Mesodermal cell (in vitro differentiated cells): ENCODE data around the gene SNAI3.

ENCODE experiments used
- H3K27ac ChIP-seq: 2 replicates; pipeline ENCODE4 v1.7.0; 2013; ENCODE audit warnings: mild to moderate bottlenecking, low read depth, low read length, moderate library complexity; ENCODE audit not compliant: severe bottlenecking
- H3K36me3 ChIP-seq: 2 replicates; pipeline ENCODE4 v1.7.1; 2013; ENCODE audit warnings: mild to moderate bottlenecking, low read length, moderate library complexity; ENCODE audit not compliant: control insufficient read depth, insufficient read depth
- H3K4me1 ChIP-seq: one replicate; pipeline ENCODE4 v1.7.1; 2013; ENCODE audit warnings: mild to moderate bottlenecking, low read length; ENCODE audit not compliant: insufficient read depth, control insufficient read depth, poor library complexity, severe bottlenecking
- H3K4me3 ChIP-seq: 2 replicates; pipeline ENCODE4 v1.7.0; 2013; ENCODE audit warnings: low read length, control low read depth, mild to moderate bottlenecking; ENCODE audit not compliant: insufficient read depth, poor library complexity, severe bottlenecking; ENCODE audit errors: extremely low read depth
- H3K9me3 ChIP-seq: 2 replicates; pipeline ENCODE4 v1.7.1; 2013; ENCODE audit warnings: mild to moderate bottlenecking, low read length, moderate library complexity; ENCODE audit not compliant: control insufficient read depth
- WGBS, 2 experiments: methylation state at CpG; one replicate each; pipeline ENCODE4 v1.1.5; 2013; ENCODE audit warnings: missing lambda C conversion rate in 2 of 2; ENCODE audit not compliant: insufficient coverage in 2 of 2; 5-methylcytosine and 5-hydroxymethylcytosine counted together

SNAI3 gene

DNA sequence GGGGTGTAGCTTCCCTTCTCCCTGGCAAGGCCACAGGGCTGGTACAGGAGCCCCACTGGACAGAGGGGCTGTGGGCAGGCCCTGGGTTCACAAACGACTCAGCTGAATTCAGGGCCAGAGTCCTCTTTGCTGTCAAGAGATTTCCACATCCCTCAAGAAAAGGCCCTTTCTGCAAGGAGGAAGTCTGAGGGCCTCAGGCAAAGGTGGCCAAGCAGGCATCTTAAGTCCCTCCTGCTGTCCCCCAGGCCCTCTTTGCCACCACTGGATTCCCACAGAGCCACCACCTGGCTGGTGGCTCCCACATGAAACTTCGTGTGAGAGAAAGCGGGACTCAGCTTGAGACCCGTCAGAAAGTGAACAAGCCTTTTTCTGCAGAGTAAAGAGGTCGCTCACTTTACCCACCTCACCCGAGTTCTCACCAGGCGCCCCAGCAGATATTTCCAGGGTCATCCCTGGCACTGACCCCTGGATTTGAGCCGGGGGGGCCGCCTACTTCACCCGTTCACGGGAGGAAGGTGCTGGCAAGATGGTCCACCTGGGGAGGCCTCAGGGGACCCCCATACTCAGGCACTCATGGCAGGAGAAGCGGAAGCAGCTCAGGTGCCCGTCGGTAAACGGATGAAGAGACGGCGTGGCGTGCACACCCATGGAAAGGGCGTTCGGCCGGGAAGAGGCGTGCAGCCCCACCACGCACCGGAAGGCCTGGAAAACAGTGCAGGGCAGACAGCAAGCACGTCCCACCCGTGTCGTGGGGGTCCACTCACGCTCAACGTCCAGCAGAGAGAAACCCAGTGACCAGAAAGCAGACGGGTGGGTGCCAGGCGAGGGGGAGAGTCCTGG lies 16.3 kb upstream of the SNAI3 start:
- peaks cover 42% of the 10 kb centered on the region for H3K4me1 ChIP-seq
- peaks cover 39% of the 10 kb centered on the region for H3K36me3 ChIP-seq
- H3K9me3 ChIP-seq = no peaks in the 10 kb centered on the region
- 93 to 96% methylated on average over 26 to 31 of the region's 31 CpGs for WGBS, 2 experiments
- H3K4me3 ChIP-seq = no peak overlapping the region
- H3K27ac ChIP-seq = no peak overlapping the region

- no peak overlapping the region for H3K4me3 ChIP-seq
- 89 to 94% methylated on average over 29 to 30 of the region's 30 CpGs for WGBS, 2 experiments
- H3K27ac ChIP-seq = no peak overlapping the region
- H3K4me1 ChIP-seq = peaks cover 38% of the 10 kb centered on the region
- no peaks in the 10 kb centered on the region for H3K9me3 ChIP-seq
- peaks cover 46% of the 10 kb centered on the region for H3K36me3 ChIP-seq
Measured at GRCh38 chr16:88701581-88702370, 15.5 kb upstream of the SNAI3 start.

GRCh38 chr16:88700636-88701482 lies 14.6 kb upstream of the SNAI3 start:
- H3K4me3 ChIP-seq = no peak overlapping the region
- 86 to 90% methylated on average over 32 to 37 of the region's 42 CpGs for WGBS, 2 experiments
- peaks cover 55% of the 10 kb centered on the region for H3K36me3 ChIP-seq
- H3K27ac ChIP-seq = no peak overlapping the region
- no peaks in the 10 kb centered on the region for H3K9me3 ChIP-seq
- peaks cover 38% of the 10 kb centered on the region for H3K4me1 ChIP-seq

DNA sequence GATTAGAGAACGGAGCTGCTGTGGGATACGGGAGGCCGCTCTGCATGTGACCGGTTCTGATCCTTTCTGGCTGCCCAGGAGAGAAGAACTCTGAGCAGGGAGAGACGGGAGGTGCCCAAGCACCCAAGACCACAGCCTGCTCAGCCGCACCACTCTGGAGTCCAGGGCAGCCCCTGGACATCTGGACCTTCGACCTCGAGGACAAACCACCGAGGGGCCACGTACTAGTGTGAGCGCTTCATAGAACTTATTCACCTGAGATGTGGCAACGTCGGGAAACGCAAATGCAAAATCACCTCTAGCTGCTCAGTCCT lies 14.0 kb upstream of the SNAI3 start:
- no peak overlapping the region for H3K4me3 ChIP-seq
- peaks cover 56% of the 10 kb centered on the region for H3K36me3 ChIP-seq
- peaks cover 37% of the 10 kb centered on the region for H3K4me1 ChIP-seq
- no peak overlapping the region for H3K27ac ChIP-seq
- 89 to 98% methylated on average over 13 to 14 of the region's 14 CpGs for WGBS, 2 experiments
- H3K9me3 ChIP-seq = no peaks in the 10 kb centered on the region

DNA sequence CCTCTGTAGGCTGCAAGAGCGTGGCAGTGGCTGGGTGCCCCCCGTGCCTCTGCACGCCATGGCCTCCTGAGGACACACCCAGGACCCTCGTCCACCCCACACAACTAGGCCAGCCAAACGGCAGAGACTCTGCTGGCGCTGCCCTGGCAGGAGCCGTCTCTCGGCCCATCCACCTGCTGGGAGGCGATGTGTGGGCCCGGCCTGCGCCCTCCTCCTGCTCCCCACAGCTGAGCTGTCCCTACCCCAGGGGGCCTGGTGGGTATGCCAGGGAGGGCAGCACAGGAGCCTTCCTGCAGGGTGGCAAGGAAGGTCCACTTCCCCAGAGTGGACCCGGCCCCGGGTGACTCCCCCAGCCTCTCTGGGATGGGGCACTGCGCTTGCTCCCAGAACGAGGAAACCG lies 12.9 kb upstream of the SNAI3 start:
- H3K4me3 ChIP-seq = no peak overlapping the region
- 94 to 96% methylated on average over 13 to 16 of the region's 16 CpGs for WGBS, 2 experiments
- no peak overlapping the region for H3K27ac ChIP-seq
- H3K4me1 ChIP-seq = peaks cover 29% of the 10 kb centered on the region
- no peaks in the 10 kb centered on the region for H3K9me3 ChIP-seq
- H3K36me3 ChIP-seq = peaks cover 56% of the 10 kb centered on the region

GRCh38 chr16:88698646-88699045 lies 12.3 kb upstream of the SNAI3 start:
- WGBS, 2 experiments = 94 to 96% methylated on average over 17 to 25 of the region's 25 CpGs
- H3K9me3 ChIP-seq = no peaks in the 10 kb centered on the region
- H3K4me1 ChIP-seq = peaks cover 23% of the 10 kb centered on the region

DNA sequence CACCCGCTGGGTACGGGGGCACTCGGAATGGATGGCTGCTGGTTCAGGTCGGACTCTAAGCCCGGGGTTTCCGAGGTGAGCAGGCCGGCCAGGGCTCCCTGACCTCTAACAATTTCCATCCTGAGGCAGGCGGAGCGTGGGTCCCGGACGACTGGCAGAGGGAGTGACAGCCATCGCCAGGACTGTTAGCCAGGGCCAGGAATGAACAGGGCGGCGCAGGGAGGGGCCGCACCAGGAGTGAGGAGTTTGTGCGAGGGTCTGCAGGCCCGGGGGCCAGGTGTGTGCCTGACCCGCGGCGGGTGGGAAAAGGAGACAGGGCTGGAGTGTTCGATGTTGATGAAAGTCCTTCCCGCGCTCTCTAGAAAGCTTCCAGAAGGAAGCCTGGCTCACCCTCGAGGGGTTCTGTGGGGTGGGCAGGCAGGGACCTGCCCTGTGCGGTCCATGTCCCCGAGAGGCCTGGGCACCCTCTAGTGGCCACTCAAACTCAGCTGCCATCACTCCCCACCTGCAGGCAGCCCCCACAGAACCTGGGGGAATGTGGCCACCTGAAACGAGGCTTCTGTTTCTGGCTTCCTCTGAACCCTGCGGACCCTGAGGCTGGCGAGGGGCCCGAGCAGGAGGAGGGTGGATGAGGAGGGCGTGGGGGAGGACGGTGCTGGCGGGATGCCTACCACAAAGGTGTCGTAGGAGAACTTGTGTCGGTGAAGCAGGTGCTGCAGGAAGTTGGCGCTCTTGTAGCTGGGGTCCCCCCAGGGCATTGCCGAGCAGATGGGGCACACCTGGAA lies 11.7 kb upstream of the SNAI3 start:
- peaks cover 18% of the 10 kb centered on the region for H3K4me1 ChIP-seq
- 92 to 94% methylated on average over 31 to 34 of the region's 37 CpGs for WGBS, 2 experiments
- H3K4me3 ChIP-seq = no peak overlapping the region
- no peaks in the 10 kb centered on the region for H3K9me3 ChIP-seq
- no peak overlapping the region for H3K27ac ChIP-seq
- H3K36me3 ChIP-seq = peaks cover 54% of the 10 kb centered on the region

More at GRCh38 chr16:88698646-88699045, 12.3 kb upstream of the SNAI3 start:
- H3K36me3 ChIP-seq = peaks cover 56% of the 10 kb centered on the region
- H3K4me3 ChIP-seq = no peak overlapping the region
- no peak overlapping the region for H3K27ac ChIP-seq

DNA sequence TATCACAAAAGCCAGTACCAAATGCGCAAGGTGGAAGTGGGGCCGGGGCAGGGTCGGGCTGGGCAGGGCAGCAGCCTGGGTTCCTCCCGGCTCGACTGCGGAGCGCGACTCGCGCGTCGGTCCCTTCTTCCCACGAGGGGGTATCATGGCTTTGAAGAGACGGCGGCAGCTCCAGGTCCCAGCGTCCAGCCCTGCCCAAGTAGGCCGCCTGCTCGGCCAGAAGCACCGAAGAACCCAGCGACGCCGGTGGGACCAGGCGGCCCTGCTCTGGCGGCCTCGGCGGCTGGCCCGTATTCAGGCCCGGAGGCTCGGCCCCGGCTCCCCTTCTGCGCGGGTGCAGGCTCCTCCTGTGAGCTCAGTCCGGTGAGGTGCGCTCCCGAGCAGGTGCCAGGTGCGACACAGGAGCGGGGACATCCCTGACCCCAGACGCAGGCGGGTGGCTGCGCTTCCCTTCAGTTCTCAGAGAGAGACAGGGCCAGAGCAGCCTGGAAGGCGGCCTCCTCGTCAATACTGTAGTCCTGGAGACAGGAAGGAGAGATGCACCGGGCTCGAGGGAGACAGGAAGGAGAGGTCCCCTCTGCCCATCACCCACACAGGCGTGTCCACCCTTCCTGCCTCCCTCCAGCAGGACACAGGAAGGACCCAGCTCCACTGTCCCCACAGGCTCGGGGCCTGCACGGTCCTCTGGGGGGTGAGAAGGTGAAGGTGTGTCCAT lies 11.0 kb upstream of the SNAI3 start:
- H3K36me3 ChIP-seq = peaks cover 47% of the 10 kb centered on the region
- peaks cover 18% of the 10 kb centered on the region for H3K4me1 ChIP-seq
- H3K4me3 ChIP-seq = no peak overlapping the region
- WGBS, 2 experiments = 94 to 96% methylated on average over 40 of the region's 47 CpGs
- H3K27ac ChIP-seq = no peak overlapping the region
- H3K9me3 ChIP-seq = no peaks in the 10 kb centered on the region

DNA sequence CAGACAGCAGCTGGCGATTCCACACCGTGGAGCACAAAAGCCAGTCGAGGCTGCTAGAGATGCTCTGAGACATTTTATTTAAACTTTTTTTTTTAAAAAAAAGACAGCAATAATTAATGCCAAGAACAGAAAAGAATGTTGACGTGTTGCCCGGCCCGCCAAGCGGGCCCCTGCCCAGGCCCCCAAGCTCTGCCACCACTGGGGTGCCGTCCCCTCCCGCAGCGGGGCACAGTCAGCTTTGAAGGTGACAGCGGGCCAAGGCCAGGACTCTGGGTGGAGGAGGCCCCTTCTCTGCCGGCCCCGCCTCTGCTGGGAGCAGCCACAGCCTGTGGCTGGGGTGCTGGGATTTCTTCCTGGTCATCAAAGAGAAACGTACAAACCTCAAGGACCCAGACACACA lies 10.1 kb upstream of the SNAI3 start:
- Histone ChIP-seq H3K4me3 (no peak overlapping the region), H3K9me3 (no peaks in the 10 kb centered on the region), H3K27ac (no peak overlapping the region), H3K4me1 (peaks cover 11% of the 10 kb centered on the region), H3K36me3 (peaks cover 45% of the 10 kb centered on the region)
- 92 to 93% methylated on average over 9 to 11 of the region's 14 CpGs for WGBS, 2 experiments
